ENCODE data around the gene EXD3.
A peak's percentile ranks its signal among the peaks of the same experiment; 100 is the strongest.

Gene EXD3

GRCh38 chr9:137278721-137279711 lies 143.9 kb downstream of the EXD3 start:
- DNase-seq: no peak

- no peak for DNase-seq
Observed at GRCh38 chr9:137278061-137278701, 144.8 kb downstream of the EXD3 start.

GRCh38 chr9:137277329-137278041 lies 145.5 kb downstream of the EXD3 start, which contains the start of gene TOR4A:
Gene TOR4A (plus strand): TSS chr9:137277726. CDS start chr9:137278690, 964 bp downstream.
- DNase-seq: peak; percentile 37

- DNase-seq: no peak
Observed at GRCh38 chr9:137276473-137277328, 146.3 kb downstream of the EXD3 start.

- no peak for DNase-seq
Observed at GRCh38 chr9:137275588-137276472, 147.1 kb downstream of the EXD3 start.

GRCh38 chr9:137275203-137275587 lies 147.8 kb downstream of the EXD3 start:
- DNase-seq: no peak

GRCh38 chr9:137273611-137274320 lies 149.2 kb downstream of the EXD3 start:
- no peak for DNase-seq

GRCh38 chr9:137273095-137273490 lies 149.9 kb downstream of the EXD3 start:
- no peak for DNase-seq

GRCh38 chr9:137272241-137273094 lies 150.5 kb downstream of the EXD3 start:
- no peak for DNase-seq

- DNase-seq: no peak
Observed at GRCh38 chr9:137271696-137272076, 151.3 kb downstream of the EXD3 start.

- no peak for DNase-seq
Observed at GRCh38 chr9:137270929-137271695, 151.8 kb downstream of the EXD3 start.

- DNase-seq: no peak
Observed at GRCh38 chr9:137269231-137269772, 153.7 kb downstream of the EXD3 start.

- no peak for DNase-seq
Observed at GRCh38 chr9:137268538-137269201, 154.3 kb downstream of the EXD3 start.

GRCh38 chr9:137267933-137268355 lies 155.0 kb downstream of the EXD3 start:
- DNase-seq: no peak

- no peak for DNase-seq
Observed at GRCh38 chr9:137266585-137267453, 156.1 kb downstream of the EXD3 start.

- DNase-seq: no peak
Observed at GRCh38 chr9:137266162-137266527, 156.8 kb downstream of the EXD3 start.

All from CD4-positive, alpha-beta T cell treated with Interleukin-4 for 4 hours (primary cell).